SK-N-MC (cell line): Measurements from ENCODE around the gene IL11RA.
A peak's percentile ranks its signal among the peaks of the same experiment; 100 is the strongest.

Experiments
- DNase-seq: peaks from one replicate; pipeline ENCODE4 v3.0.0-alpha.2; 2011; ENCODE audit warnings: low read depth, low spot score
- H3K27ac ChIP-seq: fragments of 200-600 bp; sonication (generic); 2 replicates; pipeline ENCODE4 v1.5.1; 2016; ENCODE audit warnings: mixed run types
- H3K36me3 ChIP-seq: fragments of 200-600 bp; sonication (generic); 2 replicates; pipeline ENCODE4 v1.6.1; 2017; ENCODE audit warnings: antibody characterized with exemption, low read length, mixed read lengths; ENCODE audit not compliant: insufficient read depth
- H3K4me3 ChIP-seq: fragments of 200-600 bp; sonication (generic); 2 replicates; pipeline ENCODE4 v1.5.1; 2016
- H3K9ac ChIP-seq: fragments of 200-600 bp; sonication (generic); 2 replicates; pipeline ENCODE4 v1.8.0; 2017; ENCODE audit warnings: mixed run types, mixed read lengths; ENCODE audit not compliant: insufficient read length
- H3K9me3 ChIP-seq: fragments of 200-600 bp; sonication (generic); 2 replicates; pipeline ENCODE4 v1.6.1; 2017; ENCODE audit warnings: low read depth, mild to moderate bottlenecking, antibody characterized with exemption, low read length, moderate library complexity, mixed read lengths
- EZH2 ChIP-seq: fragments of 200-600 bp; sonication (generic); IDR thresholded peaks from one replicate; pipeline ENCODE4 v1.6.1; 2017; ENCODE audit warnings: antibody characterized with exemption
- FOXP2 ChIP-seq: optimal IDR thresholded peaks from 2 replicates; pipeline ENCODE3; 2011; ENCODE audit warnings: mild to moderate bottlenecking, moderate library complexity; ENCODE audit not compliant: insufficient read depth; ENCODE audit errors: extremely low read length, control extremely low read depth
- POLR2AphosphoS5 ChIP-seq: IDR thresholded peaks from 2 replicates; pipeline ENCODE4 v1.6.1; 2012; ENCODE audit warnings: mild to moderate bottlenecking, low read depth, low read length, borderline replicate concordance

The IL11RA gene

GRCh38 chr9:34693560-34693959 lies 41.6 kb downstream of the IL11RA start:
- no peak for DNase-seq
- H3K36me3 ChIP-seq: no peaks in the 10 kb centered on the region
- H3K27ac ChIP-seq: no peak overlapping the region
- TF ChIP-seq FOXP2 (no peak), POLR2AphosphoS5 (no peak), EZH2 (no peak)
- no peaks in the 10 kb centered on the region for H3K9me3 ChIP-seq
- H3K9ac ChIP-seq: no peak overlapping the region
- no peak overlapping the region for H3K4me3 ChIP-seq

- H3K9ac ChIP-seq: no peak overlapping the region
- no peak overlapping the region for H3K27ac ChIP-seq
- no peaks in the 10 kb centered on the region for H3K36me3 ChIP-seq
- DNase-seq: no peak
- no peak for TF ChIP-seq FOXP2
- no peak for TF ChIP-seq EZH2
- no peak for TF ChIP-seq POLR2AphosphoS5
- H3K4me3 ChIP-seq: no peak overlapping the region
- no peaks in the 10 kb centered on the region for H3K9me3 ChIP-seq
Measured at GRCh38 chr9:34694811-34695210, 42.8 kb downstream of the IL11RA start.

GRCh38 chr9:34701023-34701768 lies 49.2 kb downstream of the IL11RA start:
- no peak overlapping the region for H3K27ac ChIP-seq
- TF ChIP-seq POLR2AphosphoS5: no peak
- TF ChIP-seq FOXP2: no peak
- no peak for TF ChIP-seq EZH2
- H3K9ac ChIP-seq: no peak overlapping the region
- peak overlapping the region; percentile 77 for H3K4me3 ChIP-seq
- no peak for DNase-seq
- H3K36me3 ChIP-seq: no peaks in the 10 kb centered on the region
- no peaks in the 10 kb centered on the region for H3K9me3 ChIP-seq

- TF ChIP-seq POLR2AphosphoS5: no peak
- no peak for TF ChIP-seq EZH2
- Histone ChIP-seq H3K27ac (no peak overlapping the region), H3K9ac (no peak overlapping the region), H3K4me3 (peak overlapping the region; percentile 77), H3K36me3 (no peaks in the 10 kb centered on the region), H3K9me3 (no peaks in the 10 kb centered on the region)
- peak; percentile 51 for DNase-seq
Measured at GRCh38 chr9:34701769-34702736, 50.1 kb downstream of the IL11RA start.

- Histone ChIP-seq H3K27ac (no peak overlapping the region), H3K4me3 (no peak overlapping the region), H3K9me3 (no peaks in the 10 kb centered on the region), H3K36me3 (no peaks in the 10 kb centered on the region), H3K9ac (no peak overlapping the region)
- no peak for DNase-seq
- TF ChIP-seq POLR2AphosphoS5 (no peak), EZH2 (no peak), FOXP2 (no peak)
Measured at GRCh38 chr9:34707130-34707529, 55.1 kb downstream of the IL11RA start.

GRCh38 chr9:34709196-34709978 lies 57.4 kb downstream of the IL11RA start:
- H3K27ac ChIP-seq: no peak overlapping the region
- DNase-seq: no peak
- no peak overlapping the region for H3K4me3 ChIP-seq
- H3K36me3 ChIP-seq: no peaks in the 10 kb centered on the region
- no peak overlapping the region for H3K9ac ChIP-seq
- no peaks in the 10 kb centered on the region for H3K9me3 ChIP-seq
- TF ChIP-seq POLR2AphosphoS5 (no peak), EZH2 (no peak), FOXP2 (no peak)

GRCh38 chr9:34710023-34710422 lies 58.0 kb downstream of the IL11RA start, which contains the start of gene CCL21:
Gene CCL21, minus strand, starts transcription at chr9:34710136. Its CDS starts 70 bp downstream, at chr9:34710066.
- Histone ChIP-seq H3K27ac (no peak within 1 kb of the TSS), H3K4me3 (no peak within 1 kb of the TSS), H3K9ac (no peak within 1 kb of the TSS), H3K36me3 (no peaks in the 10 kb centered on the region), H3K9me3 (no peaks in the 10 kb centered on the region)
- no peak for DNase-seq
- TF ChIP-seq FOXP2: no peak
- TF ChIP-seq EZH2: no peak
- TF ChIP-seq POLR2AphosphoS5: no peak
